DMS 273 (cell line): ENCODE results near the gene TRAPPC14.

Experiments
- DNase-seq: peaks from one replicate; lab custom pipeline; 2025; ENCODE audit not compliant: unreplicated experiment; lab: John Stamatoyannopoulos, UW

The TRAPPC14 gene

GRCh38 chr7:100174582-100174981 is 16.1 kb upstream of the TRAPPC14 start:
- no peak for DNase-seq

DNA sequence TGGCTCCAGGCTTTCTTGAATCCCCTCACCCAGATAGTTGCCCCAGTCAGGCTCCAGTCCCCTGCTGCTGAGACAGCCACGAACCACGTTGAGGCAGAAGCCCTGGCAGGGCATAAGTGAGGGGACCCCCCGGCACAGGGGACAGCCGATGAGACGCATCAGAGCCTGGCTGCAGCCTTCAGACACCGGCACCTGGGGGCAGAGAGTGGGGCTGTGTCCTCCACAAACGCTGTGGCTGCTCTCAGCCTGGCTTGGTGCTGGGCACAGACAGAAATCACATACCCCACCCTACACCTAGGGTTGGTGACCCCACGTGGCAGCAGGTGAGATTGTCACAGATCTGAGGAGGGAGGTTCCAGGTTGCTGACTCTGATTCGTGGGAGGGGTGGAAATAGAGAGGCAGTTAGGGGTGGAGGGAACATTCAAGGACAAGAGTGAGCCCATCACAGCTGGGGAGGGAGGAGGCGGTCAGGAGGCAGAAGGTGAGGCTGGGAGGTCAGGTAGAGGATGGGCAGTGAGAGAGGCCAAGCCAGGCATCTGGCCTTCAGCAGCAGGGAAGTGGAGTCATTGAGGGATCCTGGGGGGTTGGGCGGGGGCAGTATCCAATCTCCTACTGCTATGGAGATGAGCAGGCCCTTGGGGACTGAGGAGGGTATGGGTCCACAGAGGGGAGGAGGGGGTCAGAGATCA is 15.4 kb upstream of the TRAPPC14 start:
- no peak for DNase-seq

DNA sequence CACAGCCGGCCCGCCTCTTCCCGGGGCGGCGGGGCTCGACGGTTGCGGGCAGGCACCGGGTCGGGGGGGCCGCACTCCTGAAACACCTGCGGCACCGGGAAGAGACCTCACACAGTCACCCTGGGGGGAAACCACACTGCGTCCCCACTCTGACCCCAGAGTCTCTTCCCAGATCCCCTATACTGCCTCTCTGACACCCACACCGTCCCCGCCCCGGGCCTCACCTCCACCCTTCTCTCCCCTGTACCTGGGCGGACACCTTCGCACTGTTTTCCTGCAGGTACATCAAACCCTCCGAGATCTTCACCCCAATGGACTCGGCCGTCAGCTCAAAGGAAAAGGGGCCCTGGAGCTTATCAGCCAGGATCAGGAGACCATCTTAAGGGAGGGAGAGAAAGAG is 13.3 kb upstream of the TRAPPC14 start:
- DNase-seq = no peak

DNA sequence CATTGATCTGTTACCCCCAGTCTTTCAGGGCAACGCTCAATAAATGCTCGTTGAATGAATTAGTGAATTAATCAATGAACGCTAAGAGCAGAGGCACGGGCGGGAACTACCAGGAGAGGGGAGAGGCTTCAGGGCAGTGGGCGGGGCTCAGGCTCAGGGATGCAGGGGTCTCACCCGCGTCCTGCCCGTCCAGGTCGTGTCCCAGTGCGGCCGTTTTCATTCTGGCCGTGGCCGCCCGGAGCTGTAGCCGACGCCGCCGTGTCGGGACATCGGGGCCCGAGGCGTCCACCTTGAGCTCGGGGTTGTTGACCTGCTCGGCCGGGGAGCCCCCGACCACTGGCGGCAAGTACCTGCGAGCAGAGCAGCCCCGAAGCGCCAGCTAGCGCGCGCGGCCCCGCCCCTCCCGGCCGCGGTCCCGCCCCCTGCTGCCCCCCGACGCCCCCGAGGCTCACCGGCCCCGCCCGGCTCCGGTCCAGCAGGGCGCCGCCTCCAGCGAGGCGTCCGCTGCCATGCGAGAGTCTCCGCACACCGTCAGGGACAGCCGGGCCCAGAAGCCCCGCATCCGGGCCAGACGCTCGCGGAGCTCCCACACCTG is 12.7 kb upstream of the TRAPPC14 start:
- DNase-seq = peak; percentile 59

GRCh38 chr7:100170101-100170897 is 11.8 kb upstream of the TRAPPC14 start:
- no peak for DNase-seq

- no peak for DNase-seq
Observed at GRCh38 chr7:100169147-100169850, 10.8 kb upstream of the TRAPPC14 start.

DNA sequence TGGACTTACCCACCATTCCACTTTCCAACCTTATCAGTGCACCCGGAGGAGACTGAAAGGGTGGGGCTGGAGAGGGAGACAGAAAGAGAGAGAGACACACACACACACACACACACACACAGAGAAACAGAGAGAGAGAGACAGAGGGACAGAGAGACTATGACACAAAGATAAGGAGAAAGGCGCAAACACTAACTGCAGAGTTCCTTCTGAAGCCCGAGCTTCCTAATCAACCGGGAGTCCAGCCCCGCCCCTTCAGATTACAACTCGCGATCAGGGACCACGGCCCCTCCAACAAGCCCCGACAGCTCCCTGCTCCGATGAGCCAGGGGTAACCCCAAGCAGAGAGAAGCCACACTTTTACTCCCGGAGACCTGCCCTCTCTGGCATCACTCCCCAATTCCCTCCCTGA is 9.4 kb upstream of the TRAPPC14 start:
- DNase-seq = peak; percentile 52

- DNase-seq = no peak
Observed at GRCh38 chr7:100166970-100167911, 8.7 kb upstream of the TRAPPC14 start.

- no peak for DNase-seq
Observed at GRCh38 chr7:100166317-100166940, 7.9 kb upstream of the TRAPPC14 start.

- DNase-seq = no peak
Observed at GRCh38 chr7:100163871-100164270, 5.3 kb upstream of the TRAPPC14 start.

GRCh38 chr7:100163006-100163531 is 4.5 kb upstream of the TRAPPC14 start:
- DNase-seq = no peak

DNA sequence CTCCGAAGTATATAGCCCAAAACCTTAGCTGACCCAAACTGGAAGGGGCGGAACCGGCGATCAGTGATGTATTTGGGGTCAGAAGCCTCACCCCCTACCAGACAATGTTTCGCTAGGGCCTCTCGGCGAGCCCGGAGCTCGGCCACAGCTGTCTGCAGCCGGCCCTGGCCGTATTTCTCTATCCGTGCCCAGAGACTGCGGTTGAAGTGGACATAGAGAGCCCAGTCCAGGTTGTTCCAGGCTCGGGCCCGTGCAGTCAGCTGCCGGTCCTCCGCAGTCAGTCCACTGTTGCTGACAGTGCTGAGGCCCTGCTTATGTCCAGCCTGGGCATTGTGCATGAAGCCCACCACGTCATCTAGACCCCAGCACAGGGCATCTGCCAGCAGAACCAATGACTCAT is 1.5 kb upstream of the TRAPPC14 start:
- no peak for DNase-seq

DNA sequence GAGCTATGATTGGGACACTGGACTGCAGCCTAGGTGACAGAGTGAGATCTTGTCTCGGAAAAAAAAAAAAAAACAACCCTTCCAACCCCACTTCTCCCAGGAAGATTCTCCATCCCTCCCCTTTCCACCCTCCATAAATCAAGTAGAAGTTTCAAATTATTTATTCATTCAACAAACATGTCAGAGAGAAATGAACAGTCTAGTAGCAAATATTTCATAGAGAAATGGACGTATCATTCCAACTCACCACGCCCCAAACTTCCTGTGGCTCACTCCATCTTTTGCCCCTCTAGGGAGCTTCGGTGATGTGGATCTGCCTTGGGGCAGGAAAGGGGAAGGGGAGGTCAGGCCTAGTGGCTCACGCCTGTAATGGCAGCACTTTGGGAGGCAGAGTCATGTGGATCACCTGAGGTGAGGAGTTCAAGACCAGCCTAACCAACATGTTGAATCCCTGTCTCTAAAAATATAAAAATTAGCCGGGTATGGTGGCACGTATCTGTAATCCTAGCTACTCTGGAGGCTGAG is 638 bp upstream of the TRAPPC14 start:
- DNase-seq = no peak

DNA sequence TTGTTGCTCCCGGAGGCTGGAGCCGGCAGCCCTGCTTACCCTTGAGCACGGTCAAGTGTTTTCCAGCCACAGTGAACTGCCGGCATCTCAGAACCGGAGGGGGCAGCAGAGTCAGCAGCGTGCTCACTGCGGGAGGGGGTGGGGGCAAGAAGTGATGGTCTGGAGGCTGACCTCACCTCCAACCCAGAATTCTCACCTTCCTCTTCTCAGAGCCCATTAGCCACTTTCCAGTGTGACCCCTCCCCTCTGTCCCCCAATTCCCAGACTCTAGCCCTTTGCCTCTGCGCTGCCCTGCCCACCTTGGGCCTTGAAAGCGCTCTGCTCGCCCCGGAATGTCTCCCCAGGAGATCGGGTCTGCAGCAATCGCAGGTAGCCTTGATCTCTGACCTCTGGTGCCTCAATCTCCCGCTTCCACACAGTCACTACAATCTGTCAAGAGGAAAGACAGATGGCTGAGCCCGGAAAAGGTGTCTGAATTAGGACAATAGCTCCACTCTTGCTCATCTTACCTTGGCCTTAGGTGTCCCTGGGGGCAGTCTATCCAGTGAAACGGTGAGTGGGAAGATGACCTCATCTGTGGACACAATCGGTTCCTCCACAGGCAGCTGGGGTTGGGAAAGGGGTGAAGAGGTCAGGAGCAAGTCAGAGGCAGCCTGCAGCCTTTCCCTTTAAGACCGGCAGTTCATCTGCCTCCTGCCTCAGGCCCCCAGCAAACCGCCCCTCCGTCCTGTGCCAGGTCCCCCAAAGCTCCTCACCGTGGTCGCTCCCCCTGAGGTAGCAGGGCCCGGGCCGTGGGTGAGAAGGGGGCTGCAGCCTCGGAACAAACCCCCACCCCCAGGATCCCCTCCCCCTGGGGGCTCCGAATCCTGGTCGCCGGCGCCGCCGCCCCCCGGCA is 942 bp downstream of the TRAPPC14 start:
- DNase-seq = peak; percentile 61

GRCh38 chr7:100157069-100157333 is 1.5 kb downstream of the TRAPPC14 start:
- DNase-seq = no peak

- no peak for DNase-seq
Observed at GRCh38 chr7:100156331-100157068, 2.0 kb downstream of the TRAPPC14 start.

GRCh38 chr7:100155553-100156317 is 2.8 kb downstream of the TRAPPC14 start:
- no peak for DNase-seq
